Natural killer cell (primary cell): ENCODE measurements around the gene TMEM259. TPM values are rescaled to one million over a fixed set of nuclear protein-coding genes. Genes with fewer than 3 reads are reported as not detected.

ENCODE experiments used
- ATAC-seq, 3 donors: fragments of 150-1000 bp in 2 of 3; fragments of 200-7000 bp in 1 of 3; cut with Tn5 transposase; 1 replicate in 1 of 3; 2 replicates in 2 of 3; pipeline ENCODE4 v1.10.0; 2021; ENCODE audit warnings: mild to moderate bottlenecking in 2 of 3, moderate library complexity in 2 of 3
- DNase-seq, 2 donors: peaks; one replicate each; pipeline versions ENCODE4 v3.0.0 to v3.0.0-alpha.2; 2013 to 2021; ENCODE audit warnings: mixed read lengths in 1 of 2
- H3K27ac ChIP-seq: one replicate; pipeline ENCODE4 v1.5.1; 2013; ENCODE audit warnings: mild to moderate bottlenecking, low read length
- H3K27me3 ChIP-seq: one replicate; pipeline ENCODE4 v1.6.1; 2013; ENCODE audit warnings: low read length; ENCODE audit not compliant: control insufficient read depth, insufficient read depth
- H3K36me3 ChIP-seq: one replicate; pipeline ENCODE4 v1.6.1; 2013; ENCODE audit warnings: low read length; ENCODE audit not compliant: control insufficient read depth, insufficient read depth
- H3K4me1 ChIP-seq: one replicate; pipeline ENCODE4 v1.6.1; 2013; ENCODE audit warnings: low read length; ENCODE audit not compliant: control insufficient read depth, insufficient read depth
- H3K4me3 ChIP-seq: one replicate; pipeline ENCODE4 v1.5.1; 2013; ENCODE audit warnings: low read length
- H3K9me3 ChIP-seq: one replicate; pipeline ENCODE4 v1.6.1; 2013; ENCODE audit warnings: low read length; ENCODE audit not compliant: control insufficient read depth, insufficient read depth
- H3K27ac Mint-ChIP-seq, 2 donors: one replicate each; pipeline ENCODE4 v1.8.0; 2022; ENCODE audit warnings: mild to moderate bottlenecking in 2 of 2, mixed read lengths in 2 of 2, moderate library complexity in 1 of 2
- H3K27me3 Mint-ChIP-seq, 2 donors: one replicate each; pipeline ENCODE4 v1.8.0; 2022; ENCODE audit warnings: low read depth in 2 of 2, mixed read lengths in 2 of 2
- H3K36me3 Mint-ChIP-seq: one replicate; pipeline ENCODE4 v1.8.0; 2022; ENCODE audit warnings: mixed read lengths
- H3K4me1 Mint-ChIP-seq, 2 donors: one replicate each; pipeline ENCODE4 v1.8.0; 2022; ENCODE audit warnings: mixed read lengths in 2 of 2
- H3K4me3 Mint-ChIP-seq: one replicate; pipeline ENCODE4 v1.8.0; 2022; ENCODE audit warnings: mild to moderate bottlenecking, moderate library complexity, mixed read lengths
- H3K9me3 Mint-ChIP-seq, 2 donors: one replicate each; pipeline ENCODE4 v1.8.0; 2022; ENCODE audit warnings: mixed read lengths in 2 of 2
- WGBS: methylation state at CpG from one replicate; pipeline ENCODE4 v1.1.7; 2013; ENCODE audit warnings: missing lambda C conversion rate; ENCODE audit not compliant: insufficient coverage; 5-methylcytosine and 5-hydroxymethylcytosine counted together
- intact Hi-C: fragments of 100-400 bp; cut with micrococcal nuclease; formaldehyde crosslinking; loops from one replicate; pipeline ENCODE4 v1.14.2; 2022
- total RNA-seq, 4 donors: library from RNA; stranded (reverse); fragments of 120-200 nt in 1 of 4; gene quantifications; one replicate each; pipeline versions ENCODE4 v1.2.3 to v1.2.4, GENCODE V29; 2013 to 2022
- TF ChIP-seq, protein P1 (sequence below): fragments of 200-600 bp; IDR thresholded peaks from one replicate; pipeline ENCODE4 v1.8.0; 2022; ENCODE audit warnings: antibody characterized with exemption

TMEM259 gene
- total RNA-seq, 3 donors from 2014 or later (not counting 1 experiment from before 2014, with no cell fraction given) = 310 to 354 (median 317) TPM

DNA sequence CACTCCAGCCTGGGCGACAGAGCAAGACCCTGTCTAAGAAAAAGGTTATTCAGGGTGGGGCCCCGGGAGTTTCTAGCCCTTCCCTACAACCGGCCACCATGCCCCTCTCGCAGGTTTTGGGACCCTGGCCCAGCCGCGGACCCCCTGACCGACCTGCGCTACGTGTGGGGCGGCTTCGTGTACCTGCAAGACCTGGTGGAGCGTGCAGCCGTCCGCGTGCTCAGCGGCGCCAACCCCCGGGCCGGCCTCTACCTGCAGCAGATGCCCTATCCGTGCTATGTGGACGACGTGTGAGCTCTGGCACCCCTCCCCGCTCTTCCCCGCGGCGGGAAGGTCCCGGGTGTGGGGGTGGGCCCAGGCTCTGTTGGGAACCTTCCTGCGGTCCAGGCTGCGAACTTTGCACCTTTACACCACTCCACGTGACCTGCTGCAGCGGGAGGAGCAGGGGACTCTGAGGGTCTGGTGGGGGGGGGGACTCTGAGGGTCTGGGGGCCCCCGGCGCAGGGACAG is 25.2 kb upstream of the TMEM259 start:
- Mint-ChIP-seq H3K36me3 (no peaks in the 10 kb centered on the region), H3K9me3 (no peaks in the 10 kb centered on the region), H3K27ac (no peak overlapping the region), H3K27me3 (no peaks in the 10 kb centered on the region), H3K4me3 (no peak overlapping the region), H3K4me1 (peaks cover under 1 to 9% of the 10 kb centered on the region in 2 donors)
- Histone ChIP-seq H3K4me3 (no peak overlapping the region), H3K36me3 (peaks cover 43% of the 10 kb centered on the region), H3K9me3 (no peaks in the 10 kb centered on the region), H3K4me1 (peaks cover 20% of the 10 kb centered on the region), H3K27ac (no peak overlapping the region), H3K27me3 (no peaks in the 10 kb centered on the region)
- intact Hi-C loops = no loop called here
- 97% methylated on average over 31 of the region's 33 CpGs for WGBS
- DNase-seq (no peak), ATAC-seq (no peak)
- TF ChIP-seq, protein P1, sequence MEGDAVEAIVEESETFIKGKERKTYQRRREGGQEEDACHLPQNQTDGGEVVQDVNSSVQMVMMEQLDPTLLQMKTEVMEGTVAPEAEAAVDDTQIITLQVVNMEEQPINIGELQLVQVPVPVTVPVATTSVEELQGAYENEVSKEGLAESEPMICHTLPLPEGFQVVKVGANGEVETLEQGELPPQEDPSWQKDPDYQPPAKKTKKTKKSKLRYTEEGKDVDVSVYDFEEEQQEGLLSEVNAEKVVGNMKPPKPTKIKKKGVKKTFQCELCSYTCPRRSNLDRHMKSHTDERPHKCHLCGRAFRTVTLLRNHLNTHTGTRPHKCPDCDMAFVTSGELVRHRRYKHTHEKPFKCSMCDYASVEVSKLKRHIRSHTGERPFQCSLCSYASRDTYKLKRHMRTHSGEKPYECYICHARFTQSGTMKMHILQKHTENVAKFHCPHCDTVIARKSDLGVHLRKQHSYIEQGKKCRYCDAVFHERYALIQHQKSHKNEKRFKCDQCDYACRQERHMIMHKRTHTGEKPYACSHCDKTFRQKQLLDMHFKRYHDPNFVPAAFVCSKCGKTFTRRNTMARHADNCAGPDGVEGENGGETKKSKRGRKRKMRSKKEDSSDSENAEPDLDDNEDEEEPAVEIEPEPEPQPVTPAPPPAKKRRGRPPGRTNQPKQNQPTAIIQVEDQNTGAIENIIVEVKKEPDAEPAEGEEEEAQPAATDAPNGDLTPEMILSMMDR = no peak

DNA sequence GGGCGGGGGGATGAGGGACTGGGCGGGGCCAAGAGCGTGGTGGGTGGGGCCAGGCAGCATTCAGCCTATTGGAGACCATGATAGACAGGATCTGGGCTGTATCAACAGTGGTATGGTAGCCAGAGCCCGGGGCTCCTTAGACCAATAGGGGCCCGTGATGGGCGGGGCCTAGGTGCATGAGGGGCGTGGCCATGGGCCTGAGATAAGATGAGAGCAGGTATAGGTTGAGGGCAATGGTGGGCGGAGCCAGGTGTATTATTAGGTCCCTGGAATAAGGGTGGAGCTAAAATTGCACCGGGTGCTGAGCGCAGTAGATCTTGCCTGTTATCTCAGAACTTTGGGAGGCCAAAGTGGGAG is 24.3 kb upstream of the TMEM259 start:
- Mint-ChIP-seq H3K27me3 (no peaks in the 10 kb centered on the region), H3K9me3 (no peaks in the 10 kb centered on the region), H3K36me3 (no peaks in the 10 kb centered on the region), H3K27ac (no peak overlapping the region), H3K4me1 (peaks cover 10 to 18% of the 10 kb centered on the region in 2 donors), H3K4me3 (peak overlapping the region; percentile 37)
- no peak overlapping the region for H3K4me3 ChIP-seq
- H3K9me3 ChIP-seq = no peaks in the 10 kb centered on the region
- H3K36me3 ChIP-seq = peaks cover 39% of the 10 kb centered on the region
- intact Hi-C loops = no loop called here
- TF ChIP-seq, protein P1 = no peak
- DNase-seq (peak; percentile 57 to 81), ATAC-seq (peak; percentile 78 to 87 (median 80))
- peaks cover 30% of the 10 kb centered on the region for H3K4me1 ChIP-seq
- no peaks in the 10 kb centered on the region for H3K27me3 ChIP-seq
- 87% methylated on average over 10 of the region's 10 CpGs for WGBS
- no peak overlapping the region for H3K27ac ChIP-seq

DNA sequence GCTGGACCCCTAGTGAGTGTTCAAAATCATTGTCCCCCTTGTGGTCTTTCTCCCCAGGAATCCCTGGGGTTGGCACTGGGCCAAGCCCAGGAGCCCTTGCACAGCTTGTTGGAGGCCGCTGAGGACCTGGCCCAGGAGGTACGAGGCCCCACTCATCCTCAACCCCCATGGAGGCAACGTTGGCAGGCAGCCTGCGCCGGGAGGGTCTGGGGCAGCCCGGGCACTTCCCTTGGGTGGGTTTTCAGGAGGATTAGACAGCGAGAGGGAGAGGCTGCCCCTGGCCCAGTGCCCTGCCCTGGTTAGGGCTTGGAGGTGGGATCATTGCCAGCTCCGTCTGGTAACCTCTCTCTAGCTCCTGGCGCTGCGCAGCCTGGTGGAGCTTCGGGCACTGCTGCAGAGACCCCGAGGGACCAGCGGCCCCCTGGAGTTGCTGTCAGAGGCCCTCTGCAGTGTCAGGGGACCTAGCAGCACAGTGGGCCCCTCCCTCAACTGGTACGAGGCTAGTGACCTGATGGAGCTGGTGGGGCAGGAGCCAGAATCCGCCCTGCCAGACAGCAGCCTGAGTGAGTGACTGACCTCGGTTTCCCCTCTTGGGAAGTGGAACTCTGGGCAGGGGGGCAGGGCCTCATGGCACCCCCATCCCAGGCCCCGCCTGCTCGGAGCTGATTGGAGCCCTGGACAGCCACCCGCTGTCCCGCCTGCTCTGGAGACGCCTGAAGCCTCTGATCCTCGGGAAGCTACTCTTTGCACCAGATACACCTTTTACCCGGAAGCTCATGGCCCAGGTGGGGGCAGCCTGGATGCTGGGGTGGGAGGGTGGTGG is 22.0 kb upstream of the TMEM259 start:
- H3K36me3 ChIP-seq = peaks cover 34% of the 10 kb centered on the region
- ATAC-seq = no peak
- no peaks in the 10 kb centered on the region for H3K27me3 ChIP-seq
- TF ChIP-seq, protein P1 = no peak
- no peaks in the 10 kb centered on the region for H3K27me3 Mint-ChIP-seq
- no peaks in the 10 kb centered on the region for H3K36me3 Mint-ChIP-seq
- H3K27ac ChIP-seq = no peak overlapping the region
- no peak for DNase-seq
- intact Hi-C loops = no loop called here
- peaks cover 33 to 42% of the 10 kb centered on the region in 2 donors for H3K4me1 Mint-ChIP-seq
- H3K4me3 ChIP-seq = no peak overlapping the region
- 95% methylated on average over 23 of the region's 23 CpGs for WGBS
- no peaks in the 10 kb centered on the region for H3K9me3 ChIP-seq
- H3K4me3 Mint-ChIP-seq = peak overlapping the region; percentile 17
- peaks cover 51% of the 10 kb centered on the region for H3K4me1 ChIP-seq
- no peak overlapping the region for H3K27ac Mint-ChIP-seq
- no peaks in the 10 kb centered on the region for H3K9me3 Mint-ChIP-seq
